Amniotic stem cell (primary cell): ENCODE results near the gene PDE2A.

Experiments
- DNase-seq: peaks from one replicate; lab custom pipeline; 2025; lab: John Stamatoyannopoulos, UW

The PDE2A gene

DNA sequence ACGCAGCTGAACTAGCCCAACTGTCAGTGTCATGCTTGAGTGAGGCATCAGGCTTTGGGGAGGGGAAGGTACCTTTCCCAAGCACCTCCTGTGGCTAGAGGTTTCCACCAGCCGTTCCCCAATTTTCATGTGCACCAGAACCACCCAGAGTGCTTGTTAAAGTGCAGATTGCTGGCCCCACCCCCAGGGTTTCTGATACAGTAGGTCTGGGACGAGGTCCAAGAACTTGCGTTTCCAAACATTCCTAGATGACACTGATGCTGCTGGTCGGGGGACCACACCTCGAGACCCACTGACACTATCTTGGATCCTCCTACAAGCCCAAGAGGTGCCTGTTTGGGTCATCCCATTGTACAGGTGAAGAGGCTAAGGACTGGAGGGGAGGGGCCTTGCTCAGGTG, 59.8 kb downstream of the PDE2A start:
- DNase-seq, result no peak

DNA sequence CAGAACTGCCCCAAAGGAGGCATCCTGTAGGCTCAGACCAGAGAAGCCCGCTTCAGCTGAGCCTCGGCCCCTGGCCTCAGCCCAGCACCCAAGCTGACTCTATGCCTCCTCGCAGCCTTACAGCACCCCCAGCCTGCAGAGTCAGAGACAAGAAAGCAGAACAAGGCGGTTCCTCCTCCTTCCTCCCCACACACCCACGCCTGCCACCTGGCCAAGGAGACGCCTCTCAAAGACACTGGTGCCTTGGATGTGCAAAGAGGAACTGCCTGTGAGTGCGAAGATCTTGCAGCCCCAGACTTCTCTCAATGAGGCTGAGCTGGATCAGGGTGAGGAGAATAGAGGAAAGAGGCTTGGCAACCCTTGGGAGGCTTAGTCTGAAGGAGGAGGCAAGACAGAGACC, 60.2 kb downstream of the PDE2A start:
- no peak for DNase-seq

- no peak for DNase-seq
Observed at GRCh38 chr11:72613450-72613849, 60.8 kb downstream of the PDE2A start.

DNA sequence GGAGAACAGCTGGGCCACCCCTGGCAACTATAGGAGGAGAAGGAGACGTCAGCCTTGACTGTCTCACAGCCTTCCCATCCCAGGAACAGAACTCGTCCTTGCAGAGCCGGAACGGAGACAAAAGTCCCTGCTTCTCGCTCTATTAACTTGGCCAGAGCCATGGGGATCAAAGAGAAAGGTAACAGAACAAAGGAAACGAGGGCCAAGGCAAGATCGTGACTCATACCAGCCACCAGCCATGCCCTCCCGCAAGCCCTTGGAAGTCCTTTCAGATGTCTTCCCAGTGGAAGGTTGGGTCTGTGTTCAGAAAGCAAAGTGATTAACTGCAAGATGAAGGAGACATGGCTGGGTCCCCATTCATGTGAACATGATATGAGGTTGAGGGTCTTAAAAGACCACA, 64.7 kb downstream of the PDE2A start:
- no peak for DNase-seq

GRCh38 chr11:72609045-72609444, 65.2 kb downstream of the PDE2A start:
- DNase-seq, result no peak

GRCh38 chr11:72607496-72607895, 66.7 kb downstream of the PDE2A start:
- DNase-seq, result no peak

DNA sequence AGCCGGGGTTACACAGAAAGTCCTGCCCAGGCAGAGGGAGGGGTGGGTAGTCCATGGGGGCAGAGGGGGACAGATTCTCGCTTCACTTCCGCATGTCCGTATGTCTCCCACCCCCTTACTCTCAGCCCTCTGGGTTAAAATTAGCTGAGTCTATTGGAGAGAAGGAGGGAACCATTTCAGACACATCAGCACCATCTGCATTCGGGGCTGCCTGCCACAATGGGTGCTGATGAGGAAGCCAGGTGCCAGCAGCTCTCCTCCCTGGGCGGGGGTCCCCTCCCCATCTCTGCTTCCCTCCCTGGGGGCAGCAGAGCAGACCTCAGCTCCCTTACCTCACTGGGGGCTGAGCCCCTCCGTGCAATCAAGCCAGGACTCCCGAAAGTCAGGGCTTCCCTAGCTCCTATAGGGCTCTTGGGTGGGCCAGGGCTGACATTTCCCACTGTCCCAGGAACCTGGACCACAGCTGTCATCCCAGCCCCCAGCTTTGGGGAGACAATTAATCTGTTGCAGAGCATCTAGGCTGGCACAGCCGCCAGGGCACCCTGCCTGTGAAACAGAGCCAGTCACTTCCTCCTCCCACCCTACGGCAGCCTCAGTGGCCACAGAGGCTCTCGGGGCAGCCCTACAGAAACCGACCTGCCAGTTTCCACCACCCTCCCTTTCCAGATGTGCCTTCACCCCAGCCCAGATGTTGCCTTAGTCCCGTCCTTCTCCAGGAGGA, 67.3 kb downstream of the PDE2A start:
- no peak for DNase-seq

DNA sequence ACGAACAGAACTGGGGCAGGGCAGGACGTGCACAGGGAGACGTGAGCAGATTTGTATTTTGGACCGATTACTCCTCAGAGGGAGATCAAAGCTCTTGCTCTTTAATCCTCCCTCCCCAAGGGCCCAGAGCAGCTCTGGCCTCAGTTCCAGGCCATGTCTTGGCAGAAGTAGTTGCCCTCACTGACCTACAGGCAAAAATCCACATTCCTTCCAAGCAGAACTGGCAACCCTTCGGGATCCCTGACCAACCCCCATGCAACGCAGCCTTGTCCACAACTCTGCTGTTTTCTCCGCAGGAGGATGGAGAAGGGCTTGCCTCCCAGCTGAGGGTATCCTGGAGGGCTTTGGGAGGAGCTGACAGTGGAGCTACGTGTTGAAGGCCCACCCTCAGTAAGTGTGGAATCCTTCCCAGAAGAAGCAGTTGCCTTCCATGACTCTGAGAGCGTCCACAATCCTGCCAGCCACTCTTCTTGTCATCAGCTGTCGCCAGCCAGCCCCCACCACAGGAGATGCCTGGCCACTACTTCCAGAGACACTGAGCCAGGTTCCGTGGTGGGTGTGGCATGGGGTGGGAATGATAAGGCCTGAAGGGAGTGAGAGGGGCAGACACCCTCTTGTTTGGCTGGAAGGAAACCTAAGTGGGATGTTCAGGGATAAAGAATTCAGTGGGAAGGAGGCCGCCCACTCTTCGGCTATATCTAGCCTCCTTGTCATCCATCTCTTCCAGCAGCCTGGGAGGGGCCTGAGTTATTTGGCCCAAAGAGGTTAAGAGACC, 68.1 kb downstream of the PDE2A start:
- DNase-seq, result no peak

- DNase-seq, result no peak
Observed at GRCh38 chr11:72604256-72604655, 70.0 kb downstream of the PDE2A start.

GRCh38 chr11:72602250-72602904, 71.8 kb downstream of the PDE2A start:
- no peak for DNase-seq

GRCh38 chr11:72600557-72600956, 73.7 kb downstream of the PDE2A start:
- no peak for DNase-seq

GRCh38 chr11:72599325-72600117, 74.7 kb downstream of the PDE2A start:
- DNase-seq, result no peak

DNA sequence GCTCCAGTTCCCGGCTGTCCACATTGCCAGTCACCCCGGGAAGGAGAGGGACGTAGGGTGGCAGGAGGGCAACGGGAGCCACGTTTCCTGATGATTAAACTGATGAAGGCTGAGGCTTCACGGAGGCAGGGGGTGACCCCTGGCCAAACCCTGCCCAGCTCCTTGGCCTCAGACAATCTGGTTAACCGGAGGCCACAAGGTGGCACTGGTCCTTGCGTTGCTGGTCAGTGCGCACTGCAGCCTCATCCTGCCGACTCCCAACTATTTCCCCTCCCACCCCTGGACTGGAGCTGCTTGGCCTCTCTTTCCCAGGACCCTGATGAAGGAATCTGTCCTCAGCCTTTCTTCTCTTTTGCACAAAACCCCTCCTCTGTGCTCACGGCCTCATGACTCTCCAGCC, 75.3 kb downstream of the PDE2A start:
- DNase-seq, result no peak

GRCh38 chr11:72598466-72598865, 75.8 kb downstream of the PDE2A start:
- no peak for DNase-seq

DNA sequence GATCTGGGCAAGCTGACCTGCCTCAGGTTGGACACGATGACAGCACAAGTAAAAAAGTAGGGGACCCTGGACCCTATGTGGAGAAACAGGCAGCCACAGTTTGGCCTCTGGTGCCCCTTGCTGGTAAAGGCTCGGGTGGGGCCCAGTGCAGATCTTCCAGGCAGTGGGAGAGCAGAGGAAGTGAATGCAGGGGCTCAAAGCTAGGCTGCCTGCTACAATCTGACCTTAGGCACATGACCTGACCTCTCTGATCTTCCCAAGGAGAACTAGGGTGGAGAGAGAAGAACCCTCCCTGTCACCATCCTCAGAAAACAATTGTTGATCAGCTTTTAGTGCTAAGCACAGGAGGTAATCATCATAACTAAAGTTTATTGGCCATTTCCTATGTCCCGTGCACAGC, 76.5 kb downstream of the PDE2A start:
- DNase-seq, result no peak

GRCh38 chr11:72595292-72595684, 78.9 kb downstream of the PDE2A start:
- no peak for DNase-seq

- no peak for DNase-seq
Observed at GRCh38 chr11:72594493-72595291, 79.5 kb downstream of the PDE2A start.

- DNase-seq, result no peak
Observed at GRCh38 chr11:72592698-72593495, 81.3 kb downstream of the PDE2A start.

DNA sequence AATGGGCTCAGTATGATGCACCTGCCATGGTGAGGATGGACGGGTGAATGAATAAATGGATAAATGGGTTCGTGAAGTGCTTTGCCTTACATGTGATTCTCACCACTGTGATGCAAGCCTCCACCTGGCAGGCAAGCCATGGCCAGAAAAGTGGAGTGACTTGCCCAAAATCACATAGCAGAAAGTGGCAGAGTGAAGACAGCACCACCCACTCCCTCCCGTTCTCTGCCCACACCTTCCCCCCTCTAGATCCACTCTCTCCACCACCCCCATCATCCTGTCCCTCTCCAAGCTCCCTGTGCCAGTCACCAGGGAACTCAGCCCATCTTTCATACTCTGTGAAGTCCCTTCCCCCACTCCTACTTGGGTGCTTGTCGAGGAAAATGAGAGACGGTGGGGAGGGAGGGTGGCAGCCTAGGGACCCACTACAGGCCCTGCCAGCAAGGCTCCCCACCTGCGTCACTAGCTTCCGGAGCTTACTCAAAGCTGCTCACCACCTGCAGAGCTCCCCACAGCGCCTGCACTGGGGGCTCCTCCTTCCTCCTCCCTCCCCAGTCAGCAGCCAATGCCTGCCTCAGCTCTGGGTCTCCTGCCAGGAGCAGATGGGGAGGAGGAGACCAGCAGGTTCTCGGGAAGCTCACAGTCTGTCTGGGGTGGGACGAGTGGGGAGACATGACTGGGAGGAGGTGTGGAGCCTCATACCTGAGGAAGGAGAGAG, 82.3 kb downstream of the PDE2A start:
- DNase-seq, result no peak

- no peak for DNase-seq
Observed at GRCh38 chr11:72591023-72591422, 83.2 kb downstream of the PDE2A start.
